ENCODE data around the gene CHST7.

- no peak for TF ChIP-seq ATF2 (IDR thresholded peaks at IDR 0.05; ENCODE audit: low read length)
- TF ChIP-seq POLR2AphosphoS5 (IDR thresholded peaks at IDR 0.05; ENCODE audit: low read depth, low read length): no peak
- TF ChIP-seq CTCF (IDR thresholded peaks at IDR 0.05; ENCODE audit: control extremely low read depth in 1 of 3, insufficient read depth in 1 of 3, low read depth in 1 of 3, low read length in 3 of 3): no peak
- TF ChIP-seq POLR2A (IDR thresholded peaks at IDR 0.05; ENCODE audit: control extremely low read depth in 1 of 2, low read depth in 2 of 2, low read length in 2 of 2): no peak
- no peak for TF ChIP-seq RFX5 (IDR thresholded peaks at IDR 0.05; ENCODE audit: borderline replicate concordance, low read depth, low read length)
- no peak for TF ChIP-seq USF2 (IDR thresholded peaks at IDR 0.05; ENCODE audit: low read length)
- no peak for TF ChIP-seq RAD21 (IDR thresholded peaks at IDR 0.05 in 1 of 2, conservative IDR thresholded peaks at IDR 0.05 in 1 of 2; ENCODE audit: low read depth in 2 of 2, low read length in 2 of 2)
- no peak for TF ChIP-seq SP1 (IDR thresholded peaks at IDR 0.05; ENCODE audit: low read depth, low read length)
These were observed 62.7 kb downstream of the CHST7 start for GRCh38 chrX:46636223-46636622.

Data from H1 (cell line).